ENCODE results near the gene NTRK2. TPM values are rescaled to one million over a fixed set of nuclear protein-coding genes. Genes with fewer than 3 reads are reported as not detected.

Gene NTRK2
- total RNA-seq (10 to 100 TPM; 37.9 to 48.1 TPM), polyA plus RNA-seq (10 to 100 TPM in 1 of 2 donors, under 1 TPM in 1; 0.88 to 18.5 TPM)
- long read RNA-seq, donor 1, full-length matches to known transcripts, result 197 of 326 reads
- long read RNA-seq, donor 1, partial matches to known transcripts, result 65 of 326 reads
- long read RNA-seq, donor 1, other reads (novel, unspliced or antisense), result 64 of 326 reads
- long read RNA-seq, donor 2, full-length matches to known transcripts, result 41 of 70 reads
- long read RNA-seq, donor 2, partial matches to known transcripts, result 10 of 70 reads
- long read RNA-seq, donor 2, other reads (novel, unspliced or antisense), result 19 of 70 reads

DNA sequence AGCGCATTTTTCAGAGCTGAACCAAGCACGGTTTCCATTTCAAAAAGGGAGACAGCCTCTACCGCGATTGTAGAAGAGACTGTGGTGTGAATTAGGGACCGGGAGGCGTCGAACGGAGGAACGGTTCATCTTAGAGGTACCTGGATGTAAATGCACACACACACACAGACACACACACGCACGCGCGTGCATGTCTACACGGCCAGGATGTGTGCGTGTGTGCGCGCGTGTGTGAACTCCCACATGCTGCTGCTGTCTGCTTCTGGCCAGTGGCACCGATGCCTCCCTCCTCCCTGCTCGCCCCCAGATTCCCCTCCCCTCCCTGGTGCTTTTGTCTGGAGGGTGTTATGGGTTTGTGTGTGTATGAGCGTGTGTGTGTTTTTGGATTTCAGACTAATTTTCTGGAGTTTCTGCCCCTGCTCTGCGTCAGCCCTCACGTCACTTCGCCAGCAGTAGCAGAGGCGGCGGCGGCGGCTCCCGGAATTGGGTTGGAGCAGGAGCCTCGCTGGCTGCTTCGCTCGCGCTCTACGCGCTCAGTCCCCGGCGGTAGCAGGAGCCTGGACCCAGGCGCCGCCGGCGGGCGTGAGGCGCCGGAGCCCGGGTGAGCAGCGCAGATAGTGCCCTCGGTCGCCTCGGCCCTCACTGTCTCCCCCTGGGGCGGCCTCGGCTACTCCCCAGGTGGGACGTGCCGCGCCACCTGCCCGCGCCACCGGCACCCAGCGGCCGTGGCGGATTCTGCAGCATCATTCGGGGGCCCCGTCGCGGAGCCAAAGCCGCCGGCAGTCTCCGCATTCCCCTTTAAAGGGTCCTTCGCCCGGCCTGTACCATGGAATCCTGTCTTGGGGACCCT, at the start of gene NTRK2:
NTRK2 (plus strand) TSS at position 442 of the 850 bp plus-strand sequence. CDS start 1,020 bp downstream, outside the sequence.
- Histone ChIP-seq H3K27me3 (ENCODE audit: control insufficient read depth in 1 of 2, insufficient read depth in 2 of 2, low read length in 1 of 2) (peaks cover 0 to 2% of the 10 kb centered on the region in 2 donors), H3K27ac (ENCODE audit: low read depth in 1 of 2, low read length in 2 of 2) (no peak within 1 kb of the TSS), H3K4me3 (ENCODE audit: low read length in 2 of 2) (peak within 1 kb of the TSS; percentile 7 to 27), H3K9me3 (ENCODE audit: control insufficient read depth, low read length) (no peaks in the 10 kb centered on the region), H3K36me3 (ENCODE audit: control insufficient read depth in 1 of 2, insufficient read depth in 2 of 2, low read length in 1 of 2) (no peaks in the 10 kb centered on the region), H3K4me1 (ENCODE audit: control insufficient read depth in 1 of 2, insufficient read depth in 2 of 2, low read length in 2 of 2) (no peaks in the 10 kb centered on the region)
- peak; percentile 50 to 88 for DNase-seq
- intact Hi-C loops (cut with DNase I), result no loop called here
- peak; percentile 53 for ATAC-seq (ENCODE audit: low FRiP score)
- 0 to 1% methylated on average over 50 to 69 of the region's 69 CpGs for WGBS, 2 donors

DNA sequence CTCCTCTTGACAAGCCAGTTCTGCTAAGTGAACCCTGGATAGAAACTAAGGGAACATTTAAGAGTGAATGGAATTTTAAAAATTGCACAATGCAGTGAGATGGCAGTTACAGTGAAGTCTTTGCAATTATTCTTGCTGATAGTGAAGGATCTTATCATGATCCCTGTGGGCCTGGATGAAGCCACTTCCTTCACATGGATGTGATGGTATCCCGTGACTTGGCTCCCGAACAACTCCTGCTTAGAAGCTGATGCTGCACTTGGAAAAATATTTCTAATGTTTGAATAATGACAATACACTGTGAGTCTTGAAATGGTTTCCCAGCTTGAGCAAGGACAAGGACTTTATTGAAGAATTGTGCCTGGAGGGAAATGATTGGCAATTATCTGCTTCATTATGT, 49.2 kb upstream of the NTRK2 start:
- peak; percentile 63 for ATAC-seq (ENCODE audit: low FRiP score)
- no peak for DNase-seq
- Histone ChIP-seq H3K36me3 (ENCODE audit: control insufficient read depth in 1 of 2, insufficient read depth in 2 of 2, low read length in 1 of 2) (no peaks in the 10 kb centered on the region), H3K4me1 (ENCODE audit: control insufficient read depth in 1 of 2, insufficient read depth in 2 of 2, low read length in 2 of 2) (no peaks in the 10 kb centered on the region), H3K4me3 (ENCODE audit: low read length in 2 of 2) (no peak overlapping the region), H3K27me3 (ENCODE audit: control insufficient read depth in 1 of 2, insufficient read depth in 2 of 2, low read length in 1 of 2) (no peaks in the 10 kb centered on the region), H3K9me3 (ENCODE audit: control insufficient read depth, low read length) (no peaks in the 10 kb centered on the region), H3K27ac (ENCODE audit: low read depth in 1 of 2, low read length in 2 of 2) (no peak overlapping the region)
- intact Hi-C loops (cut with DNase I), result no loop called here
- WGBS, 2 donors, result 49 to 66% methylated on average over 2 of the region's 2 CpGs

DNA sequence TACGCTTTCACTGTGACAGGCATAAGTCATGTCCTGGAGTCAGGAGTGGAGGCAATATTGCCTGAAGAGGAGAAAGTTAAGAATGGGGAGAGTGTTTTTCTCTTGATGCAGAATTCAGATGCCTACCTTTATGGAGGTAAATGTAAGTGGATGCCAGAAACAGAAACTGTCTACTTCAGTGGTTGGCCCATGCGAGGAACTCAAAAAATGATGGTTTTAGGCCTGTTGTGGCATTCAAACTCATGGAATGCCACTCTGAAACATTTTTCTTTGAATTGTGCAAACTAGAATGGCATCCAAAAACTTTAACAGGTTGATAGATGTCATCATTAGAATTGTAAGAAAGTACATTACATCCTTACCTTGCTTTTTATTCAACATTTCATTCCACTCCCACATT, 47.7 kb upstream of the NTRK2 start:
- no peaks in the 10 kb centered on the region for H3K36me3 ChIP-seq (ENCODE audit: control insufficient read depth in 1 of 2, insufficient read depth in 2 of 2, low read length in 1 of 2)
- WGBS, 2 donors, result 88% methylated on average over 2 of the region's 2 CpGs
- H3K4me1 ChIP-seq (ENCODE audit: control insufficient read depth in 1 of 2, insufficient read depth in 2 of 2, low read length in 2 of 2), result no peaks in the 10 kb centered on the region
- H3K27ac ChIP-seq (ENCODE audit: low read depth in 1 of 2, low read length in 2 of 2), result no peak overlapping the region
- no peak overlapping the region for H3K4me3 ChIP-seq (ENCODE audit: low read length in 2 of 2)
- ATAC-seq (ENCODE audit: low FRiP score) (no peak), DNase-seq (no peak)
- intact Hi-C loops (cut with DNase I), result no loop called here
- no peaks in the 10 kb centered on the region for H3K27me3 ChIP-seq (ENCODE audit: control insufficient read depth in 1 of 2, insufficient read depth in 2 of 2, low read length in 1 of 2)
- no peaks in the 10 kb centered on the region for H3K9me3 ChIP-seq (ENCODE audit: control insufficient read depth, low read length)

DNA sequence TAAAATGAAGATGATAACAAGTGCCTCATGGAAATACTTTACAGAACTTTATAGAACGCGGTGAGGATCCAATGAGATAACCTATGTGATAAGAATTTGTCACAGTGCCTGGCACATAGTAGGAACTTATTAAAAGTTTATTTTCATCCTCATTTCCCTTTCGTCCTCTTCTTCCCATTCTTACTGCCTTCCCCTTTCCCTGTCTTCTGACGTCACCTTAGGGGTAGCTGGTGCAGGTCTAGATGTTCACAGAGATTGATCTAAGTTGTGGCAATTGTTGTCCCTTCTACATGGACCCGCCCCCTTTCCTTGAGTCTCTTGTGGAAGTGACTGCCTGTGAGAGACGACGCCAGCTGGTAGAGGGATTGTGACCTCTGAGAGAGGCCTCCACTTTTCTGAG, 46.5 kb upstream of the NTRK2 start:
- intact Hi-C loops (cut with DNase I), result no loop called here
- Histone ChIP-seq H3K27me3 (ENCODE audit: control insufficient read depth in 1 of 2, insufficient read depth in 2 of 2, low read length in 1 of 2) (no peaks in the 10 kb centered on the region), H3K4me3 (ENCODE audit: low read length in 2 of 2) (no peak overlapping the region), H3K9me3 (ENCODE audit: control insufficient read depth, low read length) (no peaks in the 10 kb centered on the region), H3K36me3 (ENCODE audit: control insufficient read depth in 1 of 2, insufficient read depth in 2 of 2, low read length in 1 of 2) (no peaks in the 10 kb centered on the region), H3K4me1 (ENCODE audit: control insufficient read depth in 1 of 2, insufficient read depth in 2 of 2, low read length in 2 of 2) (no peaks in the 10 kb centered on the region), H3K27ac (ENCODE audit: low read depth in 1 of 2, low read length in 2 of 2) (no peak overlapping the region)
- DNase-seq, result no peak
- 78 to 79% methylated on average over 7 of the region's 7 CpGs for WGBS, 2 donors
- ATAC-seq (ENCODE audit: low FRiP score), result no peak

DNA sequence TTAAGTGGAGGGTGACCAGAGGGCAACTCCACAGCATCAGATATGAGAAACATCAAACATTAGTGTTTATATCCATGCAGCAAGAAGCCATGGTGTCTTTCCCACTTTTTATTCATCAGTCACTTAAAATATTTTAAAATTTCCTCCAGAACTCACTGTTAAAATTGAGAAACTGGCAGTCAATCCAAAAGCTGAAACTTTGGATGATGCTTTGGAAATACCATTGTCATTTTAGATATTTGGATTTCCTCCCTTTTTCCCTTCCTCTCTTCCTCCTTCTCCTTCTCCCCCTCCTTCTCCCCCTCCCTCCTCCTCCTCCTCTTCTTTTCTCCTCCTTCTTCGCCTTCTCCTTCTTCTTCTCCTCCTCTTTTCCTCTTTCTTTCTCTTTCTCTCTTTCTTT, 33.1 kb upstream of the NTRK2 start:
- intact Hi-C loops (cut with DNase I), result no loop called here
- Histone ChIP-seq H3K9me3 (ENCODE audit: control insufficient read depth, low read length) (no peaks in the 10 kb centered on the region), H3K27me3 (ENCODE audit: control insufficient read depth in 1 of 2, insufficient read depth in 2 of 2, low read length in 1 of 2) (no peaks in the 10 kb centered on the region), H3K36me3 (ENCODE audit: control insufficient read depth in 1 of 2, insufficient read depth in 2 of 2, low read length in 1 of 2) (no peaks in the 10 kb centered on the region), H3K27ac (ENCODE audit: low read depth in 1 of 2, low read length in 2 of 2) (no peak overlapping the region), H3K4me3 (ENCODE audit: low read length in 2 of 2) (no peak overlapping the region), H3K4me1 (ENCODE audit: control insufficient read depth in 1 of 2, insufficient read depth in 2 of 2, low read length in 2 of 2) (no peaks in the 10 kb centered on the region)
- no peak for DNase-seq
- WGBS, 2 donors, result 86 to 92% methylated on average over 1 of the region's 1 CpG
- no peak for ATAC-seq (ENCODE audit: low FRiP score)

DNA sequence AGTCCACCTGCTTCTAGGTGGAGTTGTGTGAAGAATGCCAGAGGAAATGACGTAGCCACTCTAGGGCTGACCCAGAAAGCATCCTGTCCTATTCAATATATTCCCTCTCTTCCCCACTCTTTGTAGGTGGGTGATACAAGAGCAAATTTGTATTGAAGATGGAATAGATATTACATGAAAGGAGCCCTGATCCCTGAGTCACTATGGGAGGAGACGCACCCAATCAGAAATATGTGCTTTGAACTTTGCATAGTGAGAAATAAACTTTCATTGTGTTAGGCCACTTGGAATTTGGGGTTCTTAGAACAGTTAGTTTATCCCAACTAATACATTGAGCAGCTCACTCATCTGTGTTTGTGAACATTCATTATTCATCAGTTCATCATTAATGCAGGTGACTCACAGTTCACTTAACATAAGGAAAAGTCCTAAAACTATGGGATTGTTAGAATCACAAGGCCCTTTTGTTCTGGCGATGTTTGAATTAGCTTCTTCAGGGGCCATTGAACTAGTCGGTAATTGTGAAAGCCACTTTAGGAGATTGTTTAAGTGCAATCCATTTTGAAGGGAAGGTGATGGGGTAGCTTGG, 26.9 kb upstream of the NTRK2 start:
- ATAC-seq (ENCODE audit: low FRiP score), result no peak
- 91 to 95% methylated on average over 4 of the region's 4 CpGs for WGBS, 2 donors
- H3K9me3 ChIP-seq (ENCODE audit: control insufficient read depth, low read length), result peaks cover 5% of the 10 kb centered on the region
- no peaks in the 10 kb centered on the region for H3K36me3 ChIP-seq (ENCODE audit: control insufficient read depth in 1 of 2, insufficient read depth in 2 of 2, low read length in 1 of 2)
- H3K4me1 ChIP-seq (ENCODE audit: control insufficient read depth in 1 of 2, insufficient read depth in 2 of 2, low read length in 2 of 2), result no peaks in the 10 kb centered on the region
- H3K27ac ChIP-seq (ENCODE audit: low read depth in 1 of 2, low read length in 2 of 2), result no peak overlapping the region
- no peak for DNase-seq
- H3K4me3 ChIP-seq (ENCODE audit: low read length in 2 of 2), result no peak overlapping the region
- H3K27me3 ChIP-seq (ENCODE audit: control insufficient read depth in 1 of 2, insufficient read depth in 2 of 2, low read length in 1 of 2), result no peaks in the 10 kb centered on the region
- intact Hi-C loops (cut with DNase I), result no loop called here

DNA sequence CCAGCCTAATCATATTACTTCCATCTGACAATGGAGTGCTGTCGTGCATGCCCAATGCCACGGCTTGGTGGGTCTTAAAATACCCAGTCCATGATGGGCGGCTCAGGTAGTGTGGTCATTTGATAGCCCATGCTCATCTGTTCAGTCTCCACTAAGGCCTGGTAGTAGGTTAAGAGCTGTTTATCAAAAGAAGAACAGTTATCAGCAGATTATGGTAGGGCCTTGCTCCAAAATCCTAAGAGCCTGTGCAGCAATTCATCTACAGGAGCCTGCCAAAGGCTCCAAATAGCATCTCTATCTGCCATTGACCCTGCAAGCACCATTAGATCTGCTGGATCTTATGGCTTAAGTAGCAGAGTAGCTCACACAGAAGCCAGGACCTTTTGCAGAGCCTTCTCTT, 21.8 kb upstream of the NTRK2 start:
- WGBS, 2 donors, result 94 to 97% methylated on average over 3 of the region's 3 CpGs
- ATAC-seq (ENCODE audit: low FRiP score), result no peak
- Histone ChIP-seq H3K27me3 (ENCODE audit: control insufficient read depth in 1 of 2, insufficient read depth in 2 of 2, low read length in 1 of 2) (no peaks in the 10 kb centered on the region), H3K27ac (ENCODE audit: low read depth in 1 of 2, low read length in 2 of 2) (no peak overlapping the region), H3K4me3 (ENCODE audit: low read length in 2 of 2) (no peak overlapping the region), H3K4me1 (ENCODE audit: control insufficient read depth in 1 of 2, insufficient read depth in 2 of 2, low read length in 2 of 2) (no peaks in the 10 kb centered on the region), H3K36me3 (ENCODE audit: control insufficient read depth in 1 of 2, insufficient read depth in 2 of 2, low read length in 1 of 2) (no peaks in the 10 kb centered on the region), H3K9me3 (ENCODE audit: control insufficient read depth, low read length) (peaks cover 5% of the 10 kb centered on the region)
- no peak for DNase-seq
- intact Hi-C loops (cut with DNase I), result no loop called here

DNA sequence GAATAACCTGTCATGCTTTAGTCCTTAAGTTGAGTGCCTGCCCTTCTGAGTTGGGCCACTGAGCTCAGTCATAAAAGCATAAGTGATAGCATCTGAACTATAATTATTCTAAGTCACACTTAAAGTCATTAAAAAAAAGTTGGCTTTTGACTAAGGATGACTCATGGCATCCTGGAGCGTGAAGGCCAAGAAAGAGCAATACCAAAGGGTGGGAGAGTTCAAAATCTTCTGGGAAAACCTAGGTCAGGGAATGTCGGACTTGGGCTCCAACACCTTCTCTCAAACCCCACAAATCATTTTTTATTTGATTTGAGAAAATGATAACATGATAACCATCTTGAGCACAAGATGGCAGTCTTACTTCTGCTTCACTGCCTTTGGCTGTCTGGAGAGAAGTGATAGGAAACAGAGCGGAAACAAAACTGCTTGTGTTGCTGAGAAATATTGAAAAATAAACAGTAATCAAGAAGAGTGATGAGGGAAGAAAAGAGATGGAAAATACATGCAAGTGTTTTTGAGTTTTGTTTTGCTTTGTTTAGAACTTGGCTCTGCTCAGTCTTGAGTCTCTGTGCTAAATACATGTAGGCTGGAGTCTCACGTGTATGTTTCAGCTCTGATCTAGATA, 16.9 kb upstream of the NTRK2 start:
- intact Hi-C loops (cut with DNase I), result no loop called here
- DNase-seq, result no peak
- Histone ChIP-seq H3K36me3 (ENCODE audit: control insufficient read depth in 1 of 2, insufficient read depth in 2 of 2, low read length in 1 of 2) (no peaks in the 10 kb centered on the region), H3K4me3 (ENCODE audit: low read length in 2 of 2) (no peak overlapping the region), H3K9me3 (ENCODE audit: control insufficient read depth, low read length) (no peaks in the 10 kb centered on the region), H3K4me1 (ENCODE audit: control insufficient read depth in 1 of 2, insufficient read depth in 2 of 2, low read length in 2 of 2) (no peaks in the 10 kb centered on the region), H3K27ac (ENCODE audit: low read depth in 1 of 2, low read length in 2 of 2) (no peak overlapping the region), H3K27me3 (ENCODE audit: control insufficient read depth in 1 of 2, insufficient read depth in 2 of 2, low read length in 1 of 2) (no peaks in the 10 kb centered on the region)
- no peak for ATAC-seq (ENCODE audit: low FRiP score)
- 46 to 49% methylated on average over 4 of the region's 4 CpGs for WGBS, 2 donors
